Parathyroid adenoma (tissue), 2 donors: Measurements from ENCODE around the gene LIMS1.
A peak's percentile ranks its signal among the peaks of the same experiment; 100 is the strongest.

ENCODE experiments used
- H2AFZ ChIP-seq: fragments of 300-600 bp; sonication (generic); one replicate; pipeline ENCODE4 v1.7.0; 2017; ENCODE audit warnings: antibody characterized with exemption, mild to moderate bottlenecking
- H3K27ac ChIP-seq: fragments of 300-600 bp; sonication (generic); one replicate; pipeline ENCODE4 v1.7.0; 2017
- H3K27me3 ChIP-seq: fragments of 300-600 bp; sonication (generic); one replicate; pipeline ENCODE4 v1.7.0; 2017; ENCODE audit warnings: low read length; ENCODE audit not compliant: control insufficient read depth, insufficient read depth
- H3K36me3 ChIP-seq: fragments of 300-600 bp; sonication (generic); one replicate; pipeline ENCODE4 v1.7.0; 2017; ENCODE audit warnings: low read length; ENCODE audit not compliant: control insufficient read depth, insufficient read depth
- H3K4me1 ChIP-seq: fragments of 300-600 bp; sonication (generic); one replicate; pipeline ENCODE4 v1.7.0; 2017; ENCODE audit warnings: control low read depth
- H3K4me2 ChIP-seq: fragments of 300-600 bp; sonication (generic); one replicate; pipeline ENCODE4 v1.7.0; 2017; ENCODE audit warnings: low read length
- H3K4me3 ChIP-seq: fragments of 300-600 bp; sonication (generic); one replicate; pipeline ENCODE4 v1.7.0; 2017; ENCODE audit warnings: low read depth, low read length
- H3K79me2 ChIP-seq: fragments of 300-600 bp; sonication (generic); one replicate; pipeline ENCODE4 v1.7.0; 2017; ENCODE audit warnings: control low read depth
- H3K9ac ChIP-seq: fragments of 300-600 bp; sonication (generic); one replicate; pipeline ENCODE4 v1.7.0; 2017; ENCODE audit warnings: mild to moderate bottlenecking
- H3K9me3 ChIP-seq: fragments of 300-600 bp; sonication (generic); one replicate; pipeline ENCODE4 v1.7.0; 2017; ENCODE audit warnings: low read length; ENCODE audit not compliant: control insufficient read depth
- CTCF ChIP-seq: fragments of 300-600 bp; sonication (generic); IDR thresholded peaks from one replicate; pipeline ENCODE4 v1.7.0; 2017; ENCODE audit warnings: antibody characterized with exemption, mild to moderate bottlenecking
- donor health status: primary hyperparathyroidism.

LIMS1 gene

GRCh38 chr2:108633409-108633808 is 99.1 kb downstream of the LIMS1 start:
- Histone ChIP-seq H3K9me3 (no peaks in the 10 kb centered on the region), H3K27me3 (no peaks in the 10 kb centered on the region), H2AFZ (no peak overlapping the region), H3K9ac (no peak overlapping the region), H3K36me3 (no peaks in the 10 kb centered on the region), H3K27ac (no peak overlapping the region), H3K4me2 (no peak overlapping the region), H3K79me2 (peaks cover 31% of the 10 kb centered on the region), H3K4me3 (no peak overlapping the region), H3K4me1 (peaks cover 3% of the 10 kb centered on the region)
- TF ChIP-seq CTCF: no peak

GRCh38 chr2:108634011-108634410 is 99.7 kb downstream of the LIMS1 start:
- H3K9ac ChIP-seq: no peak overlapping the region
- no peaks in the 10 kb centered on the region for H3K9me3 ChIP-seq
- H3K4me2 ChIP-seq: no peak overlapping the region
- no peak overlapping the region for H3K27ac ChIP-seq
- H3K27me3 ChIP-seq: no peaks in the 10 kb centered on the region
- peaks cover 31% of the 10 kb centered on the region for H3K79me2 ChIP-seq
- H2AFZ ChIP-seq: no peak overlapping the region
- H3K4me1 ChIP-seq: peaks cover 3% of the 10 kb centered on the region
- TF ChIP-seq CTCF: no peak
- H3K4me3 ChIP-seq: no peak overlapping the region
- no peaks in the 10 kb centered on the region for H3K36me3 ChIP-seq

GRCh38 chr2:108634576-108635160 is 100.4 kb downstream of the LIMS1 start:
- no peak for TF ChIP-seq CTCF
- Histone ChIP-seq H2AFZ (no peak overlapping the region), H3K27me3 (no peaks in the 10 kb centered on the region), H3K4me1 (peaks cover 3% of the 10 kb centered on the region), H3K4me2 (no peak overlapping the region), H3K9me3 (no peaks in the 10 kb centered on the region), H3K4me3 (no peak overlapping the region), H3K36me3 (no peaks in the 10 kb centered on the region), H3K9ac (no peak overlapping the region), H3K27ac (no peak overlapping the region), H3K79me2 (peaks cover 27% of the 10 kb centered on the region)

GRCh38 chr2:108635630-108636354 is 101.5 kb downstream of the LIMS1 start:
- Histone ChIP-seq H3K27ac (no peak overlapping the region), H3K9ac (no peak overlapping the region), H3K4me2 (peak overlapping the region; percentile 15), H3K4me1 (peaks cover 3% of the 10 kb centered on the region), H3K4me3 (no peak overlapping the region), H2AFZ (no peak overlapping the region), H3K79me2 (peaks cover 30% of the 10 kb centered on the region), H3K9me3 (no peaks in the 10 kb centered on the region), H3K27me3 (no peaks in the 10 kb centered on the region), H3K36me3 (no peaks in the 10 kb centered on the region)
- no peak for TF ChIP-seq CTCF

- H3K27ac ChIP-seq: no peak overlapping the region
- no peak overlapping the region for H3K4me3 ChIP-seq
- no peak for TF ChIP-seq CTCF
- H3K27me3 ChIP-seq: no peaks in the 10 kb centered on the region
- H3K9ac ChIP-seq: no peak overlapping the region
- no peak overlapping the region for H3K4me2 ChIP-seq
- peaks cover 3% of the 10 kb centered on the region for H3K4me1 ChIP-seq
- no peak overlapping the region for H2AFZ ChIP-seq
- no peaks in the 10 kb centered on the region for H3K9me3 ChIP-seq
- no peaks in the 10 kb centered on the region for H3K36me3 ChIP-seq
- H3K79me2 ChIP-seq: peaks cover 31% of the 10 kb centered on the region
These were observed 103.0 kb downstream of the LIMS1 start for GRCh38 chr2:108637304-108637669.
